A549 treated with AZD2906 at 1 μM for 4 hours (cell line): ENCODE measurements around the gene SYNGAP1. TPM values are rescaled to one million over a fixed set of nuclear protein-coding genes. Genes with fewer than 3 reads are reported as not detected.

Experiments used
- total RNA-seq: library from RNA; stranded (reverse); fragments of 200-300 nt; extraction: Qiagen RNA extraction; gene quantifications from 5 replicates; pipeline ENCODE4 v1.2.3, GENCODE V29; 2022

The SYNGAP1 gene
- total RNA-seq, result 3.6 to 6.0 TPM (median 4.2 TPM) in 5 replicates

DNA sequence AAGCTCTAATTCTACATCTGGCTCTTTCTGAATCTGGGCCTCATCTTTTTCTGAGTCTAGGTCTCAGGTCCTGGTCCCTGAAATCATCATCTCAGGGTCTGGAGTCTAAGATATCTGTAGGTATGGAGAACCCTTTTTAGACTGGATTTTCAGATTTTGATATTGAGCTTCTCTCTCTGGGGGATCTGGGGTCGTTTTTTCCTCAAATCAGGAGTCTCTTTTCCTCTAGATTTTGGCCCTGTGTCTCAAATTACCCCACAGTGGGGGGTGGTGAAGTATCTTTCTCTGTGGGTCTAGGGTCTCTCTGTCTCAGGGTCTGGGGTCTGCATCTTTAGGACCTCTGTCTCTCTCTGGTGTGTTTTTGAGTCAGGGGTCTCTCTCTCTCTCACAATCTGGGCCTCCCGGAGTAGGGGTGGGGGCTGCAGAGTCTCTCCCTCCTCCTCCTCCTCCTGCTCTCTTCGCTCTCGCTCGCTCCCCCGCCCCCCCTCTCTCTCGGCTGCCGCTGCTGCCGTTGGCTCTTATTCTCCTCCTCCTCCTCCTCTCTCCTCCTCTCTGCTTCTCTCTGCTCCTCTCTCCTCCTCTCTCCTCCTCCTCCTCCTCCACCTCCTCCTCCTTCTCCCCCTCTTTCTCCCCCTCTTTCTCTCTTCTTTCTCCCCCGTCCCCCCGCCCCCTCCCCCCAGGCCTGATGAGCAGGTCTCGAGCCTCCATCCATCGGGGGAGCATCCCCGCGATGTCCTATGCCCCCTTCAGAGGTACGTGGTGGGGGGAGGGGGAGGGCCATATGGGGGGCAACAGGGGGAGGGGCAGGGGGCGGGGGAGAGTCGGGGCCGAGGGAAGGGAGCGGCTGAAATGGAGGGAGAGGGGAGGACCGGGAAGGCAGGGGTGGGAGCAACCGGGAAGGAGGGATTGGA lies at the start of gene SYNGAP1:
Gene SYNGAP1 (plus strand): TSS at position 486 of the 911 bp plus-strand sequence. CDS start 200 bp downstream, at position 686.

DNA sequence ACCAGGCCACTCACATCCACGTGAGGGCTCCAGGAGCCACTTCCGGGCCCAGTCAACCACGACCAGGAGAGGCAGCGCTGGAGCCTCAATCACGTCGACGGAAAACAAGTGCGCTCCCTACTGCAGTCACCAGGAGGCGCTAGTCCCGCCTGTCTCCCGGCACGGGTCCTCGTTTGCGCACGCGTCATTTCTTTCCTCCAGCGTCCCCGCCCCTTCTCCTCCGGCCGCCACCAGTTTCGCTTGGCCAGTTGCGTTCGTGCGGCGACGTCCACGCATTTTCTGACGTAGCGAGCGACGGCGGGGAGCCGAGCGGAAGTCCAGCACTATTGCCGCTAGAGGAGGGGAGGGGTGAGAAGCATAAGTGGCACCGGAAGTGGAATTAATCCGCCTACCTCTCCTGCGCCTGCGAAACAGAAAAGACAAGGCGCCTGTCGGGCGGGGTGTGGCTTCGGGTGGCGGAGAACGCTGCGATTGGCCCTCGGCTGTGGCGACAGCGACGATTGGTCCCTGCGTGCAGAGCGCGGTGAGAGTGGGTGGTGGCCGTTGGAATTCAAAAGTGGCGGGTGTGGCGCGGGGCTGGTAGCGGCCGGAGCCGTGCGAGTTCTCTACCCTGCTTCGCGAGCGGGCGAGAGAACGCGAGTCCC lies 28.5 kb upstream of the SYNGAP1 start, which contains the start of gene KIFC1:
Gene KIFC1 (plus strand): TSS at position 546 of the 644 bp plus-strand sequence. CDS start 163 bp downstream, outside the sequence.

DNA sequence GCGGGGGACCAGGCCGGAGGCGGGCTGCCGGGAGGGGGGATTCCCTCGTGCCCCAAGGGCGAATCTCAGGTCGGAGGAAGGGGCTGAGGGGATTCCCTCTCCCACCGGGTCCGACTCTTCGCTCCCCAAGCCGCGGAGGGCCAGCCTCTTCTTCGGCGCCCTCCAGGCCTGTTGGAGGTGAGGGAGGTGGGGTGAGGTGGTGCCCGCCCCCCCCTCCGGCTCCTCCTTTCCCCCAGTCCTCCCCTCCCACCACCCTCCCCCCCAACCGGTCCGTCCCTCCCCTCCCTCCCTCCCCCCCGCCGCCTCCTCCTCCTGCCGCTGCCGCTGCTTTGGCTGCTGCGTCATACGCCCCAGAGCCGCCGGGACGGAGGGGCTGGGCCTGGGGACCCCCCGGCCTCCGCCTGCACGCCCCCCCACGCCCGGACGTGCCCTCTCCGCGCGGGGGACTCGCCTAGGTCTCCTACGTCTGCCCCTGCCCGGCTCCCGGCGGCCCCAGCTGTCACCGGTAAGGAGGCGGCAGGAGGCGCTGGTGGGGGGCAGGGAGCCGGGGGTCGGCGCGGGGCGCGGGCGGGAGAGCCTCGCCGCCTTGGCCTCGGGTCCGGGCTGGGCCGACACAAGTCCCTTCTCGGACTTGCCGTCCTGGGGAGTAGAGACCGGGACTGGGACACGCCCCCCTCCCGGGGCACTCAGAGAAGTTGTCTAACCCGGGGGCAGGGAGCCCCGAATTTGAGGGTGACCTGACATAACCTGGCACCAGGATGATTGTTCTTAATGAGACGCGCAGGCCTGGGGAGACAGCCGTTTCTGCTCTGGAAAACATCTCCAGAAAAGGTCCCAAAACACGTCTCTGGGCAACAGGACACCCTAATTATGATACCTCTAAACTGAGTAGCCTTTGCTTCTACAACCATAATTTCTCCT lies 8.9 kb upstream of the SYNGAP1 start, which contains the start of gene PHF1:
Gene PHF1 (plus strand): TSS at position 304 of the 921 bp plus-strand sequence. CDS start 1,250 bp downstream, outside the sequence.

DNA sequence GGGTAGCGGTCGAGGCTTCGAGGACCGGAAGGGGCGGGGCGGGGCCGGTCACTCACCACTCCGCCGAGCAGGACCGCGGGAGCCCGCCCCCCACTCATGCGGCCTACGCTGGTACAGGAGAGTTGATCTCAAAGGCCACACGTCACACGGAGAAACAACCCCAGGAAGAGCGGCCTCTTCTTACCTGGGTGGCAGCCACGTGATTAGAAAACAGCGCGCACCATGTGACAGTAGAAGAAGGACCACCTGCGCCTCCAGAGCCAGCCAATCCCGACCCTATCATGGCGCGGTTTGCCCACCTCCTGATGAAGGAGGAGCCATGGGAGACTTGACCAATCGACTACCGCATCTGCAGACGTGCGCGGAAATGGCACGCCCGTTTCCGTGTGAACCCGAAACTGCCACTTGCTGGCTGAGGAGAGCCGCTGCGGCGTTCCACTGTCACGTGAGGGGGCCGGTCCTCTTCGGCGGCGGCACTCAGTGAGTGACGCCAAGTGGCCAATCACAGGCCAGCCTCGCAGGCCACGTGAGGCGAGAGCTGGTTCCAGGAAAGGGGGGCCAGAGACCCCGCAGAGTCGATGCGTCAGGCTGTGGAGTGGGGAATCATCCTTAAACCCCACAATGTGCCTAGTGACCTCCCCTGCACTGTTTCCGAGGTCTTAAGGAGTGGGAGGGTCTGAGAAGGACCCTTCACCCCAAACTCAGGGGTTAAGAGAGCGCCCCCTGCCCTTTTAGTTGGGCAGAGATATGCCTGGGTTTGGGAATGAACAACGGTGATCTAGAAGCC lies 1.8 kb upstream of the SYNGAP1 start, which contains the start of gene CUTA:
Gene CUTA (minus strand): TSS at position 205 of the 787 bp plus-strand sequence. CDS start 107 bp downstream, at position 98.

DNA sequence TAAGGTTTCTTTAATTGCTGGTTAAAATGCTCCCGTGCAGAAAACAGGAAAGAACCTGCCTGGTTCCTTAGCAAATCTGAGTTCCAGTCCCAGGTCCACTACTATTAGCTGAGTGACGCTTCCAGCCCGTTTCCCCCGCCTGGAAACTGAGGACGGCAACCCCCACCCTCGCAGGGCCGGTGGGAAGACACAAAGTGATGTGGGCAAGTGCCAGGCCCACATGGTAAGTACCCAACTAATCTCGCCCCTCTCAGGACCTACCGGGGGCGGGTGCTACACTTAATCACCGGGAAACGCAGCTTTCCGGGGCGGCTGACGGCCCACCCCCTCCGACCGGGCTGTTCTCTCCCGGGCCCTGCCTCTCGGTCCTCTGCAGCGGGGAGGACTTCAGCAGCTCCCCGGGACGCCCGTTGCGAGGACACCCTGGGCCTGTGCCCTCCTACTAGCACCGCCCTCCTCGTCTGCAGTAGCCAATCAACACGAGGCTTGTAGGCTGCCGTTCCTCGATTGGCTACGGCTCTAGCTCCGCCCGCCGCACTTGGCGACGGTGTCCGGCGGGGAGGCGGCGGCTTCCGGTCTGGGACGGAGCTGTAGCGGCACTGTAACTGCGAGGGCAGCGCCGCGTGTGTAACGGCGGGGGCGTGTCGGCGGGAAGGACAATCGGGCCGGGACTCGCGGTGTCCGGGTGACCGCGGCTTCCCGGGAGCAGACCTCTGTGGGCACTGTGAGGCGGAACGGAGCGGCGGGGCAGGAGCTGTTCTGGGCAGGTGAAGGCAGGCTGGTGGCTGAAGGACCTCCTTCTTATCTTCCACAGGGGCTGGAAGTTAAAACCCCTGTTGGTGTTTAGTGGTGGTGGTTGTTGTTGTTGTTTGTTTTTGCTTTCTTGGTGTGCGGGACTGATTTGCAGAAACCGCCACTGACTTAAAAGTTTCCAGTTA lies 34.4 kb downstream of the SYNGAP1 start, which contains the start of gene ZBTB9:
Gene ZBTB9 (plus strand): TSS at position 568 of the 938 bp plus-strand sequence. CDS start 525 bp downstream, outside the sequence.

Other genes starting within 250 kb of the SYNGAP1 start
- 0.31 to 0.92 TPM (median 0.81 TPM) in 5 replicates for gene COL11A2, start 227.6 kb upstream of the SYNGAP1 start, total RNA-seq
- 17.4 to 21.9 TPM (median 19.7 TPM) in 5 replicates for gene RXRB, start 219.4 kb upstream of the SYNGAP1 start, total RNA-seq
- gene SLC39A7, start 219.2 kb upstream of the SYNGAP1 start, total RNA-seq, result 99.7 to 114 TPM (median 108 TPM) in 5 replicates
- 12.7 to 17.3 TPM (median 15.3 TPM) in 5 replicates for gene HSD17B8, start 215.4 kb upstream of the SYNGAP1 start, total RNA-seq
- gene RING1, start 211.6 kb upstream of the SYNGAP1 start, total RNA-seq, result 19.1 to 24.8 TPM (median 23.7 TPM) in 5 replicates
- 15.1 to 18.8 TPM (median 16.1 TPM) in 5 replicates for gene VPS52, start 148.2 kb upstream of the SYNGAP1 start, total RNA-seq
- gene RPS18, start 148.0 kb upstream of the SYNGAP1 start, total RNA-seq, result 2,494 to 2,625 TPM (median 2,588 TPM) in 5 replicates
- gene B3GALT4, start 142.9 kb upstream of the SYNGAP1 start, total RNA-seq, result 0.67 to 1.0 TPM (median 0.95 TPM) in 5 replicates
- gene WDR46, start 130.8 kb upstream of the SYNGAP1 start, total RNA-seq, result 48.1 to 55.9 TPM (median 52.1 TPM) in 5 replicates
- gene PFDN6, start 130.5 kb upstream of the SYNGAP1 start, total RNA-seq, result 102 to 111 TPM (median 104 TPM) in 5 replicates
- 11.4 to 13.2 TPM (median 12.3 TPM) in 5 replicates for gene RGL2, start 121.1 kb upstream of the SYNGAP1 start, total RNA-seq
- gene TAPBP, start 106.0 kb upstream of the SYNGAP1 start, total RNA-seq, result 34.6 to 39.1 TPM (median 36.6 TPM) in 5 replicates
- 2.6 to 3.7 TPM (median 3.2 TPM) in 5 replicates for gene ZBTB22, start 102.3 kb upstream of the SYNGAP1 start, total RNA-seq
- gene DAXX, start 97.1 kb upstream of the SYNGAP1 start, total RNA-seq, result 33.4 to 41.0 TPM (median 35.7 TPM) in 5 replicates
- 40.2 to 45.2 TPM (median 42.4 TPM) in 5 replicates for gene KIFC1, start 28.2 kb upstream of the SYNGAP1 start, total RNA-seq
- gene PHF1, start 9.1 kb upstream of the SYNGAP1 start, total RNA-seq, result 10.8 to 17.1 TPM (median 16.0 TPM) in 5 replicates
- 173 to 227 TPM (median 203 TPM) in 5 replicates for gene CUTA, start 2.0 kb upstream of the SYNGAP1 start, total RNA-seq
- 10.0 to 11.6 TPM (median 10.9 TPM) in 5 replicates for gene ZBTB9, start 34.5 kb downstream of the SYNGAP1 start, total RNA-seq
- 42.2 to 47.0 TPM (median 44.5 TPM) in 5 replicates for gene BAK1, start 160.2 kb downstream of the SYNGAP1 start, total RNA-seq
- gene ITPR3, start 201.3 kb downstream of the SYNGAP1 start, total RNA-seq, result 39.1 to 54.2 TPM (median 45.8 TPM) in 5 replicates